NCI-H1105 (cell line): ENCODE measurements around the gene PRDM12.

Experiments
- DNase-seq: peaks from one replicate; lab custom pipeline; 2025; lab: John Stamatoyannopoulos, UW

PRDM12 gene

GRCh38 chr9:130664251-130665028 lies at the start of gene PRDM12:
PRDM12 (plus strand) TSS chr9:130664594; CDS start chr9:130664654, 60 bp downstream.
- DNase-seq: no peak

- DNase-seq: no peak
Measured at GRCh38 chr9:130616451-130616850, 47.9 kb upstream of the PRDM12 start.

GRCh38 chr9:130623466-130623865 lies 40.9 kb upstream of the PRDM12 start:
- DNase-seq: no peak

GRCh38 chr9:130624154-130624553 lies 40.2 kb upstream of the PRDM12 start:
- no peak for DNase-seq

GRCh38 chr9:130626249-130626996 lies 38.0 kb upstream of the PRDM12 start:
- DNase-seq: no peak

- no peak for DNase-seq
Measured at GRCh38 chr9:130627051-130627450, 37.3 kb upstream of the PRDM12 start.

GRCh38 chr9:130627896-130628792 lies 36.2 kb upstream of the PRDM12 start:
- no peak for DNase-seq

- DNase-seq: no peak
Measured at GRCh38 chr9:130629443-130630070, 34.8 kb upstream of the PRDM12 start.

- no peak for DNase-seq
Measured at GRCh38 chr9:130630071-130630450, 34.3 kb upstream of the PRDM12 start.

- no peak for DNase-seq
Measured at GRCh38 chr9:130630506-130631330, 33.7 kb upstream of the PRDM12 start.

GRCh38 chr9:130631331-130632080 lies 32.9 kb upstream of the PRDM12 start:
- DNase-seq: no peak

- no peak for DNase-seq
Measured at GRCh38 chr9:130632081-130632710, 32.2 kb upstream of the PRDM12 start.

GRCh38 chr9:130632841-130633240 lies 31.6 kb upstream of the PRDM12 start:
- no peak for DNase-seq

GRCh38 chr9:130633336-130634190 lies 30.8 kb upstream of the PRDM12 start:
- DNase-seq: no peak

GRCh38 chr9:130634191-130634768 lies 30.1 kb upstream of the PRDM12 start:
- no peak for DNase-seq

GRCh38 chr9:130634801-130635200 lies 29.6 kb upstream of the PRDM12 start:
- DNase-seq: no peak

- DNase-seq: no peak
Measured at GRCh38 chr9:130635306-130635705, 29.1 kb upstream of the PRDM12 start.
